SKM-1 (cell line): ENCODE results near the gene OR2B2.
A peak's percentile ranks its signal among the peaks of the same experiment; 100 is the strongest.

Source experiments
- DNase-seq: peaks from one replicate; lab custom pipeline; 2025; ENCODE audit not compliant: unreplicated experiment; lab: John Stamatoyannopoulos, UW

OR2B2 gene

DNA sequence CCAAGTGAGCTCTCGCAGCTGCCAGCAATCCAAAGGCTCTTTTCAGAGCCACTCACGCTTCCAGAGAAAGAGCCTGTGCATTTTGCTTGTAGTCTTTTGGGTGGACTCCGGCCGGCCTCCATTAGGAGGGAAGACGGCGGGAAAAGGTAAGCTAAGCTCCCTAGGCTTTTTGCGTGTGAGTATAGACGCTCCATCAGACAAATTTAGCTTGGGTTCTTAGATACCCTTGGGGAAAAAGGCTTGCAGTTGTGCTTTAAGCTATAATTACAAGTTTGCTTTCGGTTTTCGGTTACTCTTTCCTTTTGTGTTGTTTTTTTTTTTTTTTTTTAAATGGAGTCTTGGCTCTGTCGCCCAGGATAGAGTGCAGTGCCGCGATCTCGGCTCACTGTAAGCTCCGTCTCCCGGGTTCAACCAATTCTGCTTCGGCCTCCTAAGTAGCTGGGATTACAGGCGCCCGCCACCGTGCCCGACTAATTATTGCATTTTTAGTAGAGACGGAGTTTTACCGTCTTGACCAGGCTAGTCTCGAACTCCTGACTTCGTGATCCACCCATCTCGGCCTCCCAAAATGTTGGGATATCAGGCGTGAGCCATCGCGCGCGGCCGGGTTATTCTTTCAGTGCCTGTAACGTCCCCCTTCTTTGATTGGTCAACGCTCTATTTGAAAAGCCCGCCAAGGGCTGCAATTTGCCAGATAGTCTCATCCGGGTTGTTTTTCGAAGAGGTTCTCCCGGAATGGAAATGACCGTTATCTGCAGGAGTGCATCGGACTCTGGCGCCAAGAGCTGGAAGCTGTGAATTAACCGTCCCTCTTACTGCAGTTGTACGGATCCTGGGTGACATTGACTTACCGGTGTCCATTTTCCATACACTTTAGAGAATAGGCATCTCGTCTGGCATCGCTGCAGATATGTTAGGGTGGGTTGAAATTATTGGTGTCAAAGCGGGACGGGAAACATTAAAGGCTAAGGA lies 18.1 kb downstream of the OR2B2 start:
- peak; percentile 67 for DNase-seq

DNA sequence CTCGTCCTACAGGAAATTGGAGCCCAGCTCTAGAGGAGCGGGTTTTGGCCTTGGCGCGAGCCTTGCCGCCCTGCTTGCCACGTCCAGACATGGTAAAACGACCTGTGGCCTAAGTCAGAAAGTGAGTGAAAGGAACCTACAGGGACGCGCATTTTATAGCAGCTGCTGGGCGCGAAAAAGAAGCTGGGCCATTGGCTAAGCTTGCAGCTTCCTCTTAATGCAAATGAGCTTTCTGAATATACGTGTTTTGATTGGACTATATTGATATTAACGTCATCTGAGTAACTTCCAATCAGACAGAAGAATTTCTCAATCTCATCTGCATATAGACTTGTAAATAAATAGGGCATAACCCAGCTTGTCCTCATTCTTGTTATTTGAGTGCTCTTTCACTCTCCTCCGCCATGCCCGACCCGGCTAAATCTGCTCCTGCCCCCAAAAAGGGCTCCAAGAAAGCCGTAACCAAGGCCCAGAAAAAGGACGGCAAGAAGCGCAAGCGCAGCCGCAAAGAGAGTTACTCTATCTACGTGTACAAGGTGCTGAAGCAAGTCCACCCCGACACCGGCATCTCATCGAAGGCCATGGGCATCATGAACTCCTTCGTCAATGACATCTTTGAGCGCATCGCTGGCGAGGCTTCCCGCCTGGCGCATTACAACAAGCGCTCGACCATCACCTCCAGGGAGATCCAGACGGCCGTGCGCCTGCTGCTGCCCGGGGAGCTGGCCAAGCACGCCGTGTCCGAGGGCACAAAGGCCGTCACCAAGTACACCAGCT lies 18.9 kb downstream of the OR2B2 start:
- DNase-seq, result peak; percentile 94

DNA sequence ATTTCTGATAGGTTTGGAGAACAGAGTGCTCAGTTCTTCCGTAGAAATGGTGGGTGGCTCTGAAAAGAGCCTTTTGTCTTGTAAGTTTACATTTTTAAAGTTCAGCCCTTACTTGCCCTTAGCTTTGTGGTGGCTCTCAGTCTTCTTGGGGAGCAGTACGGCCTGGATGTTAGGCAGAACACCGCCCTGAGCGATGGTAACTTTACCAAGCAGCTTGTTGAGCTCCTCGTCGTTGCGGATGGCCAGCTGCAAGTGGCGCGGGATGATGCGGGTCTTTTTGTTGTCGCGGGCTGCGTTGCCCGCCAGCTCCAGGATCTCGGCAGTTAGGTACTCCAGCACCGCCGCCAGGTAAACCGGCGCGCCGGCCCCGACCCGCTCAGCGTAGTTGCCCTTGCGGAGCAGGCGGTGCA lies 19.5 kb downstream of the OR2B2 start:
- DNase-seq, result no peak

DNA sequence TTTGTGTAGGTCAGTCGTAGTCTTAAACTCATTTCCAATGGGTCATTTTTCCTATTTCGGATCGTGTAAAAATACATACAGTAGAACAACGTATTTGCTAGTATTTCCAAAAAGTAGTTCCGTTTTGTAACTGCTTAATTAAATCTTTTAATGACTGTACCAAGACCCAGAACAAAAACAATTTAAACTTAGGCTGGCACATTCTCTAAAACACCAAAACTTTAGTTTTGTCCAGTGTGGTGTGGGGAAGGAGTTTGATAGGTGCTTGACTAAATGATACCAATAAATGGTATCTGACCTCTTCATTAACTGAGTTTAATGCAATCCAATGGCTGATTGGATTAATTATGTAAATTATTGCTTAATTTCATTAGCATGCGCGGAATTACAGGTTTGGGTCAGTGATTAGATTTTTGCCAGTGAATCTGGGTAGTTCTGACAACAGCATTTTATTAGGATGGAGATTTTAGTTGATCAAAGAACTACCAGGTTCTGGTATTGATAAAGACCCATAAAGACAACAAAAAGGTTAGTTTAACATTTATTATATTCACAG lies 20.8 kb downstream of the OR2B2 start:
- DNase-seq, result no peak

DNA sequence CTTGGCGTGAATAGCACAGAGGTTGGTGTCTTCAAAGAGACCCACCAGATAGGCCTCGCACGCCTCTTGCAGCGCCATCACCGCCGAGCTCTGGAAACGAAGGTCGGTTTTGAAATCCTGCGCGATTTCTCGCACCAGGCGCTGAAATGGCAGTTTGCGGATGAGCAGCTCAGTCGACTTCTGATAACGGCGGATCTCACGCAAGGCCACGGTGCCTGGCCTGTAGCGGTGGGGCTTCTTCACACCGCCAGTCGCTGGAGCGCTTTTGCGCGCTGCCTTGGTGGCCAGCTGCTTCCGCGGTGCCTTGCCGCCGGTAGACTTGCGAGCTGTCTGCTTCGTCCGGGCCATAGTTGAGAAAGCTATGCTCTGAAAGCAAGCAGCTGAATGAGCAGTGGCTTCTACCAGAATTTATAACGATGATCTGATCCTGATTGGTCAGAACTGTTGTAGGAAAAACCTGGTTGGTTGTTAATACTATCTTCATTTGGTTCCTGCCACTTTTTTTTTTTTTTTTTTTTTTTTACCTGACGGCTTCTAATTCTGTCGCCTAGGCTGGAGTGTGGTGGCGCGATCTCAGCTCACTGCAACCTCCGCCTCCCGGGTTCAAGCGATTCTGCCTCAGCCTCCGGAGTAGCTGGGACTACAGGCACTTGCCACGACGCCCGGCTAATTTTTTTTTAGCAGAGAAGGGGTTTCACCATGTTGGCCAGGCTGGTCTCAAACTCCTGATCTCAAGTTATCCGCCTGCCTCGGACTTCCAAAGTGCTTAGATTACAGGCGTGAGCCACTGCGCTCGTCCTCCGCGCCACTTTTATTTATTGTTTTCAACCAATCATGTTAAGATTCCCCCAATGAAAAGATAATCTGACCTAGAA lies 21.5 kb downstream of the OR2B2 start:
- peak; percentile 74 for DNase-seq

DNA sequence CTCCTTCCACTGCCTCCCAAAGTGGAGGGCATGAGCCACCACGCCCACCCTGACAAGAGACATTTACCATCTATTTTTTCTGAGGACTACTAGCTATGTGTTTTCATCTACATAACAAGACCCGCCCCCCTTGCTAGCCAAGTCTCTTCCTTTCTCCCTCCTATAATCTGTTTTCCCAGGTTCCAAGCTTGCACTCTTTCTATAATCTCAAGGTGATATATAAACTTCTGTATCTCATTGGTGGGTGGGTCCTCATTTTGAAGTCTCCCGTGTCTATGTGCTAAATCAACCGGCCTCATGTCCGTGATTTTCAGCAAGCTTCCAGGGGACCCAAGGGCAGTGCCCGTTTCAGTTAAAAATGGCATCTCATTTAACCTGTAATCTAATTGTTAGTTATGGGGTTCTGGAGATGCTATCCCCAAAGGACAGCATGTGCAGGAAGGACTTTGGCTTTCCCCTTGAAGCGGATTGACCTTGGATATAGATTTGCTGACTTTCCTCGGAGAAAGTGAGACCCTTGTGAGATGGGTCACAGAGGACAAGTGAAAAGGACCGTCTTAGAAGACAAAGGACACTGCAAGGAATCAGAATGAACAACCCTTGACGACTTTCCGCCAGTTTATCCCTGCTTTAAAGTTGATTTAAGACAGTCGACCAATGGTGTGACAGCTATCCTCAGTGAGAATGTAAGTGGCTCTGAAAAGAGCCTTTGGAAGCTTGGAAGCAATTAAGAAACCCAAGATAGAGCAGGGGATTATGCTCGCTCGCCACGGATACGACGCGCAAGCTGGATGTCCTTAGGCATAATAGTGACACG lies 22.4 kb downstream of the OR2B2 start:
- no peak for DNase-seq

DNA sequence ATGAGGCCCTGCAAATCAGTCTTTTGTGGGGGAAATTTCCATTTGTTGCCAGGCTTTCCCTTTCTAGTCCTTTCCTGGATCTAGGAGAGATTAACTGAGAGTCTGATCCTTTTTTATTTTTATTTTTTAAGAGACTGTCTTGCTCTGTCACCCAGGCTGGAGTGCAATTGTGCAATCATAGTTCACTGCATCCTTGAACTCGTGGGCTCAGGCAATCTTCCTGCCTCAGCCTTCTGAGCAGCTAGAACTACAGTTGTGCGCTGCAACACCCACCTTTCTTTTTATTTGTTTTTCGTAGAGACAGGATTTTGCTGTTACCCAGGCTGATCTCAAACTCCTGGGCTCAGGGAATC lies 22.9 kb downstream of the OR2B2 start:
- DNase-seq, result no peak

DNA sequence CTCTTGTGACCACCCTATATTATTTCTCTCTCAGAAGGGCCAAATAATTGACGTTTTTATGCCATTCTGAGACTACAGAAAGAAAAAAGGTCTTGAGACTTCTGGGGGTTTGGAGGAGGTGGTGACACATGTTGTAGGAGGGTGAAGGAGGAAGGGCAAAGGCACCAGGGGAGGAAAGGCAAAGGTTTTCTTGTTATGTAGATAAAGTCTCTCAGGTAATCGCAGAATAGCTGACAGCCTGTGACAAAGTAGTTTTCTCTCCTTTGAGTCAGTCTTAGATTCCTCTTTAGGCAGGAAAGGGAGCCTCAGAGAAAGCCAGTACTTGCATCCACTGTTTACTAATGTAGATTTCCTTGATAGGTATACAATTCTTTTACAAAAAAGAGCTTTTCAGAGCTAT lies 23.6 kb downstream of the OR2B2 start:
- no peak for DNase-seq

DNA sequence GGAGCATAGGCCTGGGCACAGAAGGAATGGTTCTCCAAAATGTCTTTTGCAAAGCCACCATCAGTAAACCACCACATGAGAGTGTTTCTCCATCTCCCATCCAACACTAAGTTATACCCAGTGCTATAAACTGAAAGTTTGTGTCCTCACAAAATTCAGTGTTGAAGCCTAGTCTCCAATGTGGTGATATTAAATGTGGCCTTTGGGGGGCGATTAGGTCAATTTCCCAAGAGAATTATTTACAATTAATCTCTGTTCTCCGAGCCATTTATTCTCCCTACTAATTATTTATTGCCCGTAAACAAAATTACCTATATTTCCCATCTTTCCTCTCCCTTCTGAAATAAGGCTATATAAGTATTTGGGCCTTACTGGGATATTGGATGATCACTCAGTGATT lies 26.1 kb downstream of the OR2B2 start:
- DNase-seq, result no peak

DNA sequence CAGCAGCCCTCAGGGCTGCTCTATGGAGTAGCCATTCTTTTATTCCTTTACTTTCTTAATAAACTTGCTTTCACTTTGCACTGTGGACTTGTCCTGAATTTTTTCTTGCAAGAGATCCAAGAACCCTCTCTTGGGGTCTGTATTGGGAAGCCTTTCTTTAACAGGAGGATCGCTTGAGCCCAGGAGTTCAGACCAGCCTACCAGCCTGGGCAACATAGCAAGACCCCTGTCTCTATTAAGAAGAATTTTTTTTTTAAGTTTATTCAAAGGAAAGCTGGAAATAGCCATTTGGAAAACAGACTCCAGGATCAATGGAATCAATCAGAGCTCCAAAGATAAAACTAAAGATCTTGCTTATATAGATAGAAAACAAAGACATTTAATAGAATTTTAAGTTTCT lies 29.1 kb downstream of the OR2B2 start:
- no peak for DNase-seq

DNA sequence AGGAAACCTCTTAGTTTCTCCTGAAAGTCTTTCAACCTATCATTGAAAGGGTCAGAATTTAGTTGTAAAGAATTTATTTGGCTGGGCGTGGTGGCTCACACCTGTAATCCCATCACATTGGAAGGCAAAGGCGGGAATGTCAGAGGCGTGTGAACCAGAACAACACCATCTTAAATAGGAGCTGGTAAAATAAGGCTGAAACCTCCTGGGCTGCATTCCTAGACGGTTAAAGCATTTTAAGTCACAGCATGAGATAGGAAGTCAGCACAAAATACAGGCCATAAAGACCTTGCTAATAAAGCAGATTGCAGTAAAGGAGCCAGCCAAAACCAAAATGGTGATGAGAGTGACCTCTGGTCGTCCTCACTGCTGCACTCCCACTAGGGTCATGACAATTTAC lies 29.6 kb downstream of the OR2B2 start:
- no peak for DNase-seq

DNA sequence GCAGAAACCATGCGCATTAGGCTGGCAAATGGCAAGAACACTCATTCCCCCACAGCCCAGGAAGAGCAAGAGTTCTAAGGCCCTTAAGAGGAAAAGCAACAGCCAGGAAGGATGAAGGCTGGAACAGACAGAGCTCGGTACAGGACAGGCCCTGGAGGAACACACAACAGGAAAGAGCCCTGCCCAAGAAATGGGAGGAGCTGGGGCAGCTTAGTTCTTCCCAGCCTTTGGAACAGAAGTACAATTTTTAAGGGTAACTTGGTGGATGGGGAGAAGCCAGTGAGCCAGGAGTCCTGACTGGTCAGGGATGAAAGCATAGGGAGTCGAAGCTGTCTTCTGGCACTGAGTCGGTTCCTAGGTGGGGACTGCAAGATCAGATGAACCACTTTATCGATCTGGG lies 32.4 kb downstream of the OR2B2 start:
- DNase-seq, result no peak

DNA sequence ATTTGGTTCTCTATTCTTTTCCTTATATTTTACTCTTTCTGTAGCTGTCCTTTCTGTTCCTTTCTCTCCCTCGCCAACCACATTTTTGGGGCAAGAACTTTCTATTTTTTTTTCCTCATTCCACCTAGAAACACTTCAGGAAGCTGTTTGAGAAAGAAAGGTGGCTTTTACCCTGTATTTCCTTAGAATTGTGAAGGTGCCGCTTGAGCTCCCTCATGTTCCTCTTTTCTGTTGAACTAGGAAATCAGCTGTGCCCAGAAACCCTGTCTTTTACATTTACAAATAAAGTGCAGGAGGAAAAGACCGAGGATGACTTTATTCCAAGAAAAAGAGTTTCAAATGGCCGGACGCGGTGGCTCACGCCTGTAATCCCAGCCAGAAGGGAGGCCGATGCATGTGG lies 38.2 kb downstream of the OR2B2 start:
- peak; percentile 49 for DNase-seq

DNA sequence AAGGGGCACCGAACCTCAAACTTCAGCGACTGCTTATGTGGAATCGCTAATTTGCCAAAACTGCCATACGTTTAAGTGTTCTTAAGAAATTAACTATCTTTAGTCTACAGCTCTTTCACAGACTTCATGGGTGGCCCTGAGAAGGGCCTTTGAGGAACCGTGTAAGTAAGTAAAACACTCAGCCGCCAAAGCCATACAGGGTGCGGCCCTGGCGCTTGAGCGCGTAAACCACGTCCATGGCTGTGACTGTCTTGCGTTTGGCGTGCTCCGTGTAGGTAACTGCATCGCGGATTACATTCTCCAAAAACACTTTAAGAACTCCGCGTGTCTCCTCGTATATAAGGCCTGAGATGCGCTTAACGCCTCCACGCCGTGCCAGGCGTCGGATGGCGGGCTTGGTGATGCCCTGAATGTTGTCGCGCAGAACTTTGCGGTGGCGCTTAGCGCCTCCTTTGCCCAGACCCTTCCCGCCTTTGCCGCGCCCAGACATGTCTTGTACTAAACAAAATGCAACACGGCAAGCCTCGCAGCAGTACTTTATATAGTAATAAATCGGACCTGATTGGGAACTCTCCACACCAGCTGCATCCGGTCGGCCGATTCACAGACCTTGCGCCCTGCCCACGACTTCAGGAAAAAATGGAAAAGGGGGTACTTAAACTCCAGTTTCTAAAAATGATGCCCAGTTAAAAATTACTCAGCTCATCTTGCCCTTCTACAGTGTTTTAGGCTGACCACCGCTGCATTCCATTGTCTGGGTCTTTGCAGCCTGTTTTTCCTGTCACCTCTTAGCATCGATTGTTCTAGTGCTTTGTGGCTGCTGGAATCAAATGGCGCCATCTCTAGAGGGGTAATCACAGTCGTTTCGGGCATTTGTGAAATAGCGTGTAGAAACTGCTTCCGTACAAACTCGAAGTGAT lies 38.9 kb downstream of the OR2B2 start:
- DNase-seq, result peak; percentile 71

DNA sequence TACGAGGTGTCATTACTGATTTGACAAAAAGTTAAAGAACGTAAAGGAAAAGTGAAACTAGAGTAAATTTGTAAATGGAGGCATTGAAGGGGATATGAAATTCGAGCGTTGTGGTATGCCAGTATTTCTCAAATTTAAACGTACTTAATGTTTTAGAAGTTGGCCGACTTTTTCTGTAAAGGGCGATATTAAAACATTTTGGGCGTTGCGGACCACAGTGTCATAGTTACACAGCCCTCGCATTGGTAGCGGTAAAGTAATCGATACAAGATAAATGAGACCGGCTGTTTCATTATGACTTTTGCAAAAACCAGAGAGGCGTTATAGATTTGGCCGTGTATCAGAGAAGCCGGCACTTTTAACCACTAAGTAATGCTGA lies 39.6 kb downstream of the OR2B2 start:
- DNase-seq, result no peak

DNA sequence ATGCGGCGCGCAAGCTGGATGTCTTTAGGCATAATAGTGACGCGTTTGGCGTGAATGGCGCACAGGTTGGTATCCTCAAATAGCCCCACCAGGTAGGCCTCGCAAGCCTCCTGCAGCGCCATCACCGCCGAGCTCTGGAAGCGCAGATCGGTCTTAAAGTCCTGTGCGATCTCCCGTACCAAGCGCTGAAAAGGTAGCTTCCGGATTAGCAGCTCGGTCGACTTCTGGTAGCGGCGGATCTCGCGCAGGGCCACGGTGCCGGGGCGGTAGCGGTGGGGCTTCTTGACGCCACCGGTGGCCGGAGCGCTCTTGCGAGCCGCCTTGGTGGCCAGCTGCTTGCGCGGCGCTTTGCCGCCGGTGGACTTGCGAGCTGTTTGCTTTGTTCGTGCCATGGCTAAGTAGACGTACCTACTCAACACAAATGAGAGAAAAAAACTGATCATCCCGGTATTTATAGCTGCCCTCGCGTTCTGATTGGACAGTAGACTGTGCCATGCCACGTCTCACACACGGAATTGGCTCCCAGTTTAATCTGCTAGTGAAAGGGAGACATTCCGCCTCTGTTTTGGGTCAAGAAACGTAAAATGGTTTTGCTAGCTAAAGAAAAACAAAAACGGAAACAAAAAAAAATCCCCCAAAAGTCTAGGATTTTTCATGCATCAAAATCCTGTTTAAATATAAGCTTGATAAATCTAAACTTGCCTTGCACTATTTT lies 40.1 kb downstream of the OR2B2 start:
- DNase-seq, result peak; percentile 78

DNA sequence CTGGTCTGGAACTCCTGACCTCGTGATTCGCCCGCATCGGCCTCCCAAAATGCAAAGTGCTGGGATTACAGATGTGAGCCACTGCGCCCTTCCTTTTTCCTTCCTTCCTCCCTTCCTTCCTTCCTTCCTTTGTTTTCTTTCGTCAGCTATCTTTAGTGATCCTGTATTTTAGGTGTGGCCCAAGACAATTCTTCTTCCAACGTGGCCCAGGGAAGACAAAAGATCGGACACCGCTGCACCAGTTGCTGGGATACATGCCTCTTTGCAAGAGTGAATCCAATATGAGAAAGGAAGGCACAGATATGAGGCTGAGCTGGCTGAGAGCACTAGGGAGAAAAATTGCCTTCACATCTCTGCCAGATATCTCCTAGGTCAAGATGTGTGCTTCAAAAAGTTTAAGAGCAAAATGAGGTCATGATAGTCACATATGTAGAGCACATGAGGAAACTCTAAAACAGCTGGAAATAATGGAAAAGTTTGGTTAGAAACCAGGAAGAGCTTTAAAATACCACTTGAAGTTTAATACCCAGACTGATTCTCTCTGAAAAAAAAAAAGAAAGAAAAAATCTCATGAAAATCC lies 41.8 kb downstream of the OR2B2 start:
- DNase-seq, result no peak

DNA sequence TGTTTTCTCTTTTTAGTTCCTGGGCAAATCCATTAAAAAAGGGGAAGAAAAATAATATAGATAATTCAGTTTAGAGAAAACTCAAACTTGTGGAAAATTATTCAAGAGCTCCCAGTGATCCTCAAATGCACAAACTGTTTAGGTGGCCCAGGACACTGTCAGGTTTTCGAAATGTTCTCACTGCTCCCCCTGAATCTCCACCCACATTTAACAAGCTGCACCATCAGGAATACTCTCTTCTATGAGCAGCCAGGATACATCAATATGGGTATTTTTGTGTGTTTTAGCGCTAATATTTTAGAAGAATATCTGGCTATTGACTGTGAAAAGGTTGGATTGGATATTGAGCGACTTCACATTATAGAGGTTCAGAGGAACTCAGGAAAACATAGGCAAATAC lies 43.9 kb downstream of the OR2B2 start:
- no peak for DNase-seq
